ENCODE data around the gene HAUS6.

Gene HAUS6

DNA sequence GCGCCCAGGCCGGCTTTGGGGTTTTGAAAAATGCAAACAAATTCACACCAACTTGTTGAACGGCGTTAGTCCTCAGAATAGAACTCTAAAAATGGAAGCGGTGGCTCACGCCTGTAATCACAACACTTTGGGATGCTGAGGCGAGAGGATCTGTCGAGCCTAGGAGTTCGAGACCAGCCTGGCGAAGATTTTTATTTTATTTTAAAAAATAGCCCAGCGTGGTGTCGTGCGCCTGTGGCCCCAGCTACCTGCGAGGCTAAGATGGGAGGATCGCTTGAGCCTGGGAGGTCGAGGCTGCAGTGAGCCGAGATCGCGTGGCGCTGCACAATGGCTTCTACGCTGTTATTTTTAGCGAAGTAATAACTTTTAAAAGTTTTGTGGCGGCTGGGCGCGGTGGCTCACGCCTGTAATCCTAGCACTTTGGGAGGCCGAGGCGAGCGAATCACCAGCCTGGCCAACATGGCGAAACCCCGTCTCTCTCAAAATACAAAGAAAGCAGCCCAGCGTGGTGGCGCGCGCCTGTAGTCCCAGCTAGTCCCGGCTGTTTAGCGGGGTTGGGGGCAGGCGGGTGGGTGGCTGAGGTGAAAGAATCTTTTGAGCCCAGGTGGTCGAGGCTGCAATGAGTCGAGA is 25.3 kb upstream of the HAUS6 start:
- peak overlapping the region; percentile 47 for H3K4me2 ChIP-seq
- H3K79me2 ChIP-seq (ENCODE audit: insufficient read depth, low read depth): no peaks in the 10 kb centered on the region; the same call in 1 of the 2 replicates
- H3K4me1 ChIP-seq (ENCODE audit: low read depth, poor library complexity, severe bottlenecking): no peaks in the 10 kb centered on the region
- H3K27ac ChIP-seq: peak overlapping the region; percentile 80
- no peaks in the 10 kb centered on the region for H4K20me1 ChIP-seq (ENCODE audit: insufficient read depth)
- peak overlapping the region; percentile 94 for H3K9ac ChIP-seq
- H3K4me3 ChIP-seq (IDR thresholded peaks at IDR 0.05; ENCODE audit: insufficient read depth, low read depth, low read length): no peak overlapping the region
- H3K27me3 ChIP-seq (ENCODE audit: insufficient read depth, low read depth): no peaks in the 10 kb centered on the region
- H3K36me3 ChIP-seq (ENCODE audit: insufficient read depth): no peaks in the 10 kb centered on the region; the same call in 1 of the 2 replicates
- H2AFZ ChIP-seq (ENCODE audit: low read depth): peak overlapping the region; percentile 94
- TF ChIP-seq, protein P1, sequence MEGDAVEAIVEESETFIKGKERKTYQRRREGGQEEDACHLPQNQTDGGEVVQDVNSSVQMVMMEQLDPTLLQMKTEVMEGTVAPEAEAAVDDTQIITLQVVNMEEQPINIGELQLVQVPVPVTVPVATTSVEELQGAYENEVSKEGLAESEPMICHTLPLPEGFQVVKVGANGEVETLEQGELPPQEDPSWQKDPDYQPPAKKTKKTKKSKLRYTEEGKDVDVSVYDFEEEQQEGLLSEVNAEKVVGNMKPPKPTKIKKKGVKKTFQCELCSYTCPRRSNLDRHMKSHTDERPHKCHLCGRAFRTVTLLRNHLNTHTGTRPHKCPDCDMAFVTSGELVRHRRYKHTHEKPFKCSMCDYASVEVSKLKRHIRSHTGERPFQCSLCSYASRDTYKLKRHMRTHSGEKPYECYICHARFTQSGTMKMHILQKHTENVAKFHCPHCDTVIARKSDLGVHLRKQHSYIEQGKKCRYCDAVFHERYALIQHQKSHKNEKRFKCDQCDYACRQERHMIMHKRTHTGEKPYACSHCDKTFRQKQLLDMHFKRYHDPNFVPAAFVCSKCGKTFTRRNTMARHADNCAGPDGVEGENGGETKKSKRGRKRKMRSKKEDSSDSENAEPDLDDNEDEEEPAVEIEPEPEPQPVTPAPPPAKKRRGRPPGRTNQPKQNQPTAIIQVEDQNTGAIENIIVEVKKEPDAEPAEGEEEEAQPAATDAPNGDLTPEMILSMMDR (conservative IDR thresholded peaks at IDR 0.05; ENCODE audit: low read depth, low read length): no peak

DNA sequence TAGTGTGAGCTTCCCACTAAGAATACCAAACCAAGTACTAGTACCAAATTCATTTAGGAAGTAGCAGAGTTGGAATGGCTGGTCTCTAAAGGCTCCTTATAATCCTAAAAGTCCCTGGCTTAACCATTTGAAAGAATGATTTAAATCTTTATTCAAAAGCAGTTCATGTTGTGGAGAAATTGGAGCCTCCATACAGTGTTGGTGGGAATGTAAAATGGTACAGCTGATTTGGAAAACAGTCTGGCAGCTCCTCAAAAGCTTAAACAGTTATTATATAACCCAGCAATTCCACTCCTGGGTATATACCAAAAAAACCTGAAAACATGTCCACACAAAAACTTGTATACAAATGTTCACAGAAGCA is 21.7 kb upstream of the HAUS6 start:
- Histone ChIP-seq H3K9ac (no peak overlapping the region), H3K4me2 (no peak overlapping the region), H3K27ac (no peak overlapping the region)

GRCh38 chr9:19122490-19123042 is 19.9 kb upstream of the HAUS6 start:
- Histone ChIP-seq H3K9ac (no peak overlapping the region), H3K36me3 (ENCODE audit: insufficient read depth) (no peaks in the 10 kb centered on the region; the same call in 1 of the 2 replicates), H4K20me1 (ENCODE audit: insufficient read depth) (no peaks in the 10 kb centered on the region), H2AFZ (ENCODE audit: low read depth) (no peak overlapping the region), H3K4me2 (no peak overlapping the region), H3K79me2 (ENCODE audit: insufficient read depth, low read depth) (no peaks in the 10 kb centered on the region; the same call in 1 of the 2 replicates), H3K4me1 (ENCODE audit: low read depth, poor library complexity, severe bottlenecking) (no peaks in the 10 kb centered on the region), H3K27me3 (ENCODE audit: insufficient read depth, low read depth) (no peaks in the 10 kb centered on the region), H3K4me3 (IDR thresholded peaks at IDR 0.05; ENCODE audit: insufficient read depth, low read depth, low read length) (no peak overlapping the region), H3K27ac (no peak overlapping the region)
- TF ChIP-seq, protein P1 (conservative IDR thresholded peaks at IDR 0.05; ENCODE audit: low read depth, low read length): no peak

More for the DNA sequence above, 21.7 kb upstream of the HAUS6 start:
- H3K36me3 ChIP-seq (ENCODE audit: insufficient read depth): no peaks in the 10 kb centered on the region; the same call in 1 of the 2 replicates
- no peaks in the 10 kb centered on the region for H4K20me1 ChIP-seq (ENCODE audit: insufficient read depth)
- no peaks in the 10 kb centered on the region for H3K4me1 ChIP-seq (ENCODE audit: low read depth, poor library complexity, severe bottlenecking)
- TF ChIP-seq, protein P1 (conservative IDR thresholded peaks at IDR 0.05; ENCODE audit: low read depth, low read length): no peak
- no peak overlapping the region for H3K4me3 ChIP-seq (IDR thresholded peaks at IDR 0.05; ENCODE audit: insufficient read depth, low read depth, low read length)
- H3K27me3 ChIP-seq (ENCODE audit: insufficient read depth, low read depth): no peaks in the 10 kb centered on the region
- H2AFZ ChIP-seq (ENCODE audit: low read depth): no peak overlapping the region
- no peaks in the 10 kb centered on the region; the same call in 1 of the 2 replicates for H3K79me2 ChIP-seq (ENCODE audit: insufficient read depth, low read depth)

DNA sequence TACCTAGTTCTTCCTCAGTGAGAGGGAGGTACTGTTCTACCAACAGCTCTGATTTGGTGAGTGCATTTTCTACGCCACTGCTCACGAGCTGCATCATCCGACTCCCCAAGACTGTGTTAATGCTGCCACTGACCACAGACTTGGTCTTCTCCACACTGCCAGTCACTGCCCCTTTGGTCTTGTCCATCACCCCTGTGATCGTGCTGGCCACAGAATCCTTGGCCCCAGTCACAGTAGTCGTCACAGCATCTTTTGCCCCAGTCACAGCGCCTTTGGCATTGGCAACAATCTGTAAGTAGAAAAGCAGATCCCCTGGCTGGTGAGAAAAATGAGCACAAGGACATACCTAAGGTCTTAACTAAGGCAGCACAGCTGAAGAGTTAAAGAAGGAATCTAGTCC is 18.2 kb upstream of the HAUS6 start:
- no peaks in the 10 kb centered on the region; the same call in 1 of the 2 replicates for H3K79me2 ChIP-seq (ENCODE audit: insufficient read depth, low read depth)
- no peaks in the 10 kb centered on the region for H3K4me1 ChIP-seq (ENCODE audit: low read depth, poor library complexity, severe bottlenecking)
- H4K20me1 ChIP-seq (ENCODE audit: insufficient read depth): no peaks in the 10 kb centered on the region
- TF ChIP-seq, protein P1 (conservative IDR thresholded peaks at IDR 0.05; ENCODE audit: low read depth, low read length): no peak
- H3K36me3 ChIP-seq (ENCODE audit: insufficient read depth): no peaks in the 10 kb centered on the region; the same call in 1 of the 2 replicates
- no peak overlapping the region for H2AFZ ChIP-seq (ENCODE audit: low read depth)
- no peak overlapping the region for H3K9ac ChIP-seq
- no peaks in the 10 kb centered on the region for H3K27me3 ChIP-seq (ENCODE audit: insufficient read depth, low read depth)
- H3K4me3 ChIP-seq (IDR thresholded peaks at IDR 0.05; ENCODE audit: insufficient read depth, low read depth, low read length): no peak overlapping the region
- no peak overlapping the region for H3K27ac ChIP-seq
- H3K4me2 ChIP-seq: no peak overlapping the region
